Measurements from ENCODE around the gene SAFB2. TPM values are rescaled to one million over a fixed set of nuclear protein-coding genes. Genes with fewer than 3 reads are reported as not detected.

Gene SAFB2
- total RNA-seq, 1 experiment from 2014 or later: 86.9 TPM

- Histone ChIP-seq H3K4me3 (replicated peaks in 1 of 2; ENCODE audit: low read depth in 1 of 2, low read length in 2 of 2) (no peak overlapping the region), H3K4me2 (ENCODE audit: low read length) (no peak overlapping the region), H3K79me2 (ENCODE audit: insufficient read depth, low read length) (peaks cover 79% of the 10 kb centered on the region), H3K27me3 (ENCODE audit: insufficient read depth, low read length) (no peaks in the 10 kb centered on the region), H3K9me3 (ENCODE audit: control insufficient read depth in 1 of 2, insufficient read depth in 1 of 2, low read depth in 1 of 2, low read length in 2 of 2) (no peaks in the 10 kb centered on the region), H3K36me3 (ENCODE audit: control insufficient read depth in 1 of 2, insufficient read depth in 2 of 2, low read length in 2 of 2) (peaks cover 75% of the 10 kb centered on the region in 2 experiments), H3K9ac (ENCODE audit: low read length) (no peak overlapping the region), H4K20me1 (ENCODE audit: insufficient read depth) (peaks cover 4% of the 10 kb centered on the region; the same call in 1 of the 2 replicates), H3K4me1 (ENCODE audit: control insufficient read depth in 1 of 2, insufficient read depth in 2 of 2, low read length in 2 of 2) (no peaks in the 10 kb centered on the region), H2AFZ (ENCODE audit: low read depth, low read length, poor library complexity, severe bottlenecking) (no peak overlapping the region), H3K27ac (ENCODE audit: low read depth, low read length) (no peak overlapping the region), H3K9me2 (ENCODE audit: insufficient read depth) (no peaks in the 10 kb centered on the region)
- DNase-seq (ENCODE audit: low read depth, low spot score) (no peak), ATAC-seq (no peak)
- no TSS peak for BruUV-seq (replicated peaks)
- ChIA-PET CTCF (no interaction called here), POLR2A (no interaction called here), RAD21 (ENCODE audit: low non-redundant PET in 1 of 2, low total read pairs in 2 of 2, uncharacterized antibody in 2 of 2, unreplicated experiment in 2 of 2) (no interaction called here)
- intact Hi-C loops (cut with micrococcal nuclease): no loop called here
- TF ChIP-seq SP1 (IDR thresholded peaks at IDR 0.05; ENCODE audit: low read depth) (no peak), POLR2A (IDR thresholded peaks at IDR 0.05; ENCODE audit: borderline replicate concordance, extremely low read depth, insufficient read depth, insufficient read length) (no peak), CTCF (IDR thresholded peaks at IDR 0.05 in 2 of 3, conservative IDR thresholded peaks at IDR 0.05 in 1 of 3; ENCODE audit: borderline replicate concordance in 1 of 3, insufficient read depth in 1 of 3, low read depth in 2 of 3, low read length in 2 of 3) (no peak), FOSL1 (IDR thresholded peaks at IDR 0.05; ENCODE audit: low read depth) (no peak), YY1 (IDR thresholded peaks at IDR 0.05; ENCODE audit: extremely low read depth, insufficient replicate concordance, low read depth, low read length) (no peak), REST (IDR thresholded peaks at IDR 0.05; ENCODE audit: low read depth) (no peak), POLR2AphosphoS5 (IDR thresholded peaks at IDR 0.05; ENCODE audit: low read depth, low read length) (no peak), JUND (IDR thresholded peaks at IDR 0.05) (no peak), ZFX (IDR thresholded peaks at IDR 0.05) (no peak), ELF1 (IDR thresholded peaks at IDR 0.05; ENCODE audit: borderline replicate concordance, low read depth) (no peak), CBX3 (IDR thresholded peaks at IDR 0.05; ENCODE audit: low read depth) (no peak), MAX (IDR thresholded peaks at IDR 0.05) (no peak), SIN3A (IDR thresholded peaks at IDR 0.05; ENCODE audit: low read depth) (no peak), EGR1 (IDR thresholded peaks at IDR 0.05; ENCODE audit: low read depth) (no peak)
Measured at GRCh38 chr19:5603626-5604025, 18.9 kb downstream of the SAFB2 start.
